ENCODE results near the gene SYNE2. TPM values are rescaled to one million over a fixed set of nuclear protein-coding genes. Genes with fewer than 3 reads are reported as not detected.
A peak's percentile ranks its signal among the peaks of the same experiment; 100 is the strongest.
"Not testable (repeated sequence)": the region's sequence is repeated elsewhere in the genome, so short reads cannot be mapped to it uniquely, and the experiment has no call there.

Gene SYNE2, protein sequence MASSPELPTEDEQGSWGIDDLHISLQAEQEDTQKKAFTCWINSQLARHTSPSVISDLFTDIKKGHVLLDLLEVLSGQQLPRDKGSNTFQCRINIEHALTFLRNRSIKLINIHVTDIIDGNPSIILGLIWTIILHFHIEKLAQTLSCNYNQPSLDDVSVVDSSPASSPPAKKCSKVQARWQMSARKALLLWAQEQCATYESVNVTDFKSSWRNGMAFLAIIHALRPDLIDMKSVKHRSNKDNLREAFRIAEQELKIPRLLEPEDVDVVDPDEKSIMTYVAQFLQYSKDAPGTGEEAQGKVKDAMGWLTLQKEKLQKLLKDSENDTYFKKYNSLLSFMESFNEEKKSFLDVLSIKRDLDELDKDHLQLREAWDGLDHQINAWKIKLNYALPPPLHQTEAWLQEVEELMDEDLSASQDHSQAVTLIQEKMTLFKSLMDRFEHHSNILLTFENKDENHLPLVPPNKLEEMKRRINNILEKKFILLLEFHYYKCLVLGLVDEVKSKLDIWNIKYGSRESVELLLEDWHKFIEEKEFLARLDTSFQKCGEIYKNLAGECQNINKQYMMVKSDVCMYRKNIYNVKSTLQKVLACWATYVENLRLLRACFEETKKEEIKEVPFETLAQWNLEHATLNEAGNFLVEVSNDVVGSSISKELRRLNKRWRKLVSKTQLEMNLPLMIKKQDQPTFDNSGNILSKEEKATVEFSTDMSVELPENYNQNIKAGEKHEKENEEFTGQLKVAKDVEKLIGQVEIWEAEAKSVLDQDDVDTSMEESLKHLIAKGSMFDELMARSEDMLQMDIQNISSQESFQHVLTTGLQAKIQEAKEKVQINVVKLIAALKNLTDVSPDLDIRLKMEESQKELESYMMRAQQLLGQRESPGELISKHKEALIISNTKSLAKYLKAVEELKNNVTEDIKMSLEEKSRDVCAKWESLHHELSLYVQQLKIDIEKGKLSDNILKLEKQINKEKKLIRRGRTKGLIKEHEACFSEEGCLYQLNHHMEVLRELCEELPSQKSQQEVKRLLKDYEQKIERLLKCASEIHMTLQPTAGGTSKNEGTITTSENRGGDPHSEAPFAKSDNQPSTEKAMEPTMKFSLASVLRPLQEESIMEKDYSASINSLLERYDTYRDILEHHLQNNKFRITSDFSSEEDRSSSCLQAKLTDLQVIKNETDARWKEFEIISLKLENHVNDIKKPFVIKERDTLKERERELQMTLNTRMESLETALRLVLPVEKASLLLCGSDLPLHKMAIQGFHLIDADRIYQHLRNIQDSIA (N-terminal part only)
- total RNA-seq (2022) = 51.2 and 67.4 TPM in 2 replicates
- percentile 58 among the genes with signal in this experiment for Bru-seq, nascent RNA
- percentile 70 among the genes with signal in this experiment for BruChase-seq, experiment 1, labeled RNA remaining after a 6-hour chase
- BruChase-seq, experiment 2, labeled RNA remaining after a 2-hour chase = percentile 58 among the genes with signal in this experiment
- long read RNA-seq, partial matches to known transcripts = 11 of 20 reads
- long read RNA-seq, other reads (novel, unspliced or antisense) = 9 of 20 reads

DNA sequence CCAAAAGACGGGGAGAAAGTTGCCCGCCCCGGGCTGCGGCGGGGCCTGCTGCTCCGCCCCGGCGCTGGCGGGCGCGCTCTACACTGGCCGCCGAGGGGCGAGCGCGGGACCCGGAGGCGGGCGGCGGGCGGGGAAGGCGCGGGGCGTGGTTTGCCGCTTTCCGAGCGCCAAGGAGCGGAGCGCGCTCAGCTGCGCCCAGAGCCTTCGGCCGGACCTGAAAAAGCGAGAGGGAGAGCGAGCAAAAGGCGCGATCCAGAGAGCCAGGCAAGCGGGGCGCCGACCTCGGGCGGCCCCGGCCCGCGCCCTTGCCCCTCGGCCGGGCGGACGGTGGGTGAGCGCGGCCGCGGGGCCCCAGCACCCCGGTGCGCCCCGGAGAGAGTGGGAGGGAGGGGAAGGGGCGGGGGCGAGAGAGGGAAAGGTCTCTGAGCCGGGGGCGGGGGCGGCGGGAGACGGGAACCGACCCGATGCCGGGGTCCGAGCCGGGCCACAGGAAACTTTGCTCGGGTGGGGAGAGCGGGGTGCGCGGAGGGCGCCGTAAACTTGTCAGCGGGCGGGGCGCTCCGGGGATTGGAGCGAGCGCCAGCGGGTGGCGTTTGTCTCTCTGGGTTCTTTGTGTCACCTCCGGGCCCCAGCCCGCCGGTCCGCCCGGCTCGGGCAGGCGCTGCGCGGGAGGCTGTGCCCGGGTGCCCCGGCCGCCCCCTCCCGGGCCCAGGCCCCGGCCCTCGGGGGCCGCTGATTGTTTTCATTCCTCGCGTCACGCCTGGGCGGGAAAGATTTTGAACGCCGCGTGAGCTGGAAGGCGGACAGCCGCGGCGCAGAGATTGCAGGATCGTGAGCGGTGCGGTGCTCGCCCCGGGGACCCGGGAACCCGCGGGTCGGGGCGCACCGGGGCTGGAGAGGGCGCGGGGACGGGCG, at the start of gene SYNE2:
Gene SYNE2 (plus strand): TSS at position 188 of the 915 bp plus-strand sequence. CDS start 56,145 bp downstream, outside the sequence.
- ChIA-PET CTCF (interaction anchor here (0.7 to 1.5 kb wide), 7 partner anchors 16 to 861 kb away, joined by 3 to 5 read pairs (median 4); no protein-coding TSS in a partner anchor), POLR2A (interaction anchor here (0.7 to 5.7 kb wide), 20 partner anchors 12 to 1246 kb away, joined by 3 to 106 read pairs (median 5); no protein-coding TSS in a partner anchor)
- Mint-ChIP-seq H3K4me3 (ENCODE audit: unreplicated experiment) (peak within 1 kb of the TSS; percentile 89), H3K4me1 (ENCODE audit: insufficient read depth, unreplicated experiment) (peaks cover 25% of the 10 kb centered on the region), H3K27ac (ENCODE audit: low read depth, unreplicated experiment) (peak within 1 kb of the TSS; percentile 86), H3K27me3 (ENCODE audit: insufficient read depth, unreplicated experiment) (no peaks in the 10 kb centered on the region), H3K36me3 (ENCODE audit: insufficient read depth, unreplicated experiment) (no peaks in the 10 kb centered on the region), H3K9me3 (ENCODE audit: unreplicated experiment) (no peaks in the 10 kb centered on the region)
- no TSS peak for BruUV-seq (replicated peaks)
- peak; percentile 77 for DNase-seq (ENCODE audit: unreplicated experiment)
- intact Hi-C loops (cut with micrococcal nuclease) = loop anchor here (1.0 kb wide), 2 partner anchors 141 to 450 kb away; no protein-coding TSS in a partner anchor
- TF ChIP-seq, protein P1, sequence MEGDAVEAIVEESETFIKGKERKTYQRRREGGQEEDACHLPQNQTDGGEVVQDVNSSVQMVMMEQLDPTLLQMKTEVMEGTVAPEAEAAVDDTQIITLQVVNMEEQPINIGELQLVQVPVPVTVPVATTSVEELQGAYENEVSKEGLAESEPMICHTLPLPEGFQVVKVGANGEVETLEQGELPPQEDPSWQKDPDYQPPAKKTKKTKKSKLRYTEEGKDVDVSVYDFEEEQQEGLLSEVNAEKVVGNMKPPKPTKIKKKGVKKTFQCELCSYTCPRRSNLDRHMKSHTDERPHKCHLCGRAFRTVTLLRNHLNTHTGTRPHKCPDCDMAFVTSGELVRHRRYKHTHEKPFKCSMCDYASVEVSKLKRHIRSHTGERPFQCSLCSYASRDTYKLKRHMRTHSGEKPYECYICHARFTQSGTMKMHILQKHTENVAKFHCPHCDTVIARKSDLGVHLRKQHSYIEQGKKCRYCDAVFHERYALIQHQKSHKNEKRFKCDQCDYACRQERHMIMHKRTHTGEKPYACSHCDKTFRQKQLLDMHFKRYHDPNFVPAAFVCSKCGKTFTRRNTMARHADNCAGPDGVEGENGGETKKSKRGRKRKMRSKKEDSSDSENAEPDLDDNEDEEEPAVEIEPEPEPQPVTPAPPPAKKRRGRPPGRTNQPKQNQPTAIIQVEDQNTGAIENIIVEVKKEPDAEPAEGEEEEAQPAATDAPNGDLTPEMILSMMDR (IDR thresholded peaks at IDR 0.05; ENCODE audit: unreplicated experiment) = no peak

DNA sequence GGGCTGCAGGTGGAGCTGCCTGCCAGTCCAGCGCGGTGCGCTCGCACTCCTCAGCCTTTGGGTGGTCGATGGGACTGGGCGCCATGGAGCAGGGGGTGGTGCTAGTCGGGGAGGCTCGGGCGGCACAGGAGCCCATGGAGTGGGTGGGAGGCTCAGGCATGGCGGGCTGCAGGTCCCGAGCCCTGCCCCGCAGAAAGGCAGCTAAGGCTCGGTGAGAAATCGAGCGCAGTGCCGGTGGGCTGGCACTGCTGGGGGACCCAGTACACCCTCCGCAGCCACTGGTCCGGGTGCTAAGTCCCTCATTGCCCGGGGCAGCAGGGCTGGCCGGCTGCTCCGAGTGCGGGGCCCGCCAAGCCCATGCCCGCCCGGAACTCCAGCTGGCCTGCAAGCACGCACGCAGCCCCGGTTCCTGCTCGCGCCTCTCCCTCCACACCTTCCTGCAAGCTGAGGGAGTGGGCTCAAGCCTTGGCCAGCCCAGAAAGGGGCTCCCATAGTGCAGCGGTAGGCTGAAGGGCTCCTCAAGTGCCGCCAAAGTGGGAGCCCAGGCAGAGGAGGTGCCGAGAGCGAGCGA, 49.5 kb upstream of the SYNE2 start:
- H3K27me3 Mint-ChIP-seq (ENCODE audit: insufficient read depth, unreplicated experiment); H3K4me1 Mint-ChIP-seq (ENCODE audit: insufficient read depth, unreplicated experiment); POLR2A ChIA-PET; DNase-seq (ENCODE audit: unreplicated experiment); H3K27ac Mint-ChIP-seq (ENCODE audit: low read depth, unreplicated experiment); H3K9me3 Mint-ChIP-seq (ENCODE audit: unreplicated experiment); H3K4me3 Mint-ChIP-seq (ENCODE audit: unreplicated experiment); H3K36me3 Mint-ChIP-seq (ENCODE audit: insufficient read depth, unreplicated experiment); intact Hi-C loops (cut with micrococcal nuclease); BruUV-seq (replicated peaks): not testable (repeated sequence)
- CTCF ChIA-PET = interaction anchor here (0.6 kb wide), 2 partner anchors 262 to 519 kb away, joined by 3 read pairs; no protein-coding TSS in a partner anchor

DNA sequence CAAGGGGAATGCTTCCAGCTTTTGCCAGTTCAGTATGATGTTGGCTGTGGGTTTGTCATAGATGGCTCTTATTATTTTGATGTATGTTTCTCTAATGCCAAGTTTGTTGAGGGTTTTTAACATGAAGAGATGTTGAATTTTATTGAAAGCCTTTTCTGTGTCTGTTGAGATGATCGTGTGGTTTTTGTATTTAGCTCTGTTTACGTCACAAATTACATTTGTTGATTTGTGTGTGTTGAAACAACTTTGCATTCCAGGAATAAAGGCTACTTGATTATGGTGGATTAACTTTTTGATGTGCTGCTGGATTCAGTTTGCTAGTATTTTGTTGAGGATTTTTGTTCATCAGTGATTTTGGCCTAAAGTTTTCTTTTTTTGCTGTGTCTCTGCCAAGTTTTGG, 46.7 kb upstream of the SYNE2 start:
- DNase-seq (ENCODE audit: unreplicated experiment); BruUV-seq (replicated peaks); H3K4me1 Mint-ChIP-seq (ENCODE audit: insufficient read depth, unreplicated experiment); H3K4me3 Mint-ChIP-seq (ENCODE audit: unreplicated experiment); H3K9me3 Mint-ChIP-seq (ENCODE audit: unreplicated experiment); intact Hi-C loops (cut with micrococcal nuclease); H3K36me3 Mint-ChIP-seq (ENCODE audit: insufficient read depth, unreplicated experiment); H3K27me3 Mint-ChIP-seq (ENCODE audit: insufficient read depth, unreplicated experiment); POLR2A ChIA-PET; H3K27ac Mint-ChIP-seq (ENCODE audit: low read depth, unreplicated experiment): not testable (repeated sequence)
- CTCF ChIA-PET = interaction anchor here (0.6 kb wide), 2 partner anchors 24 to 77 kb away, joined by 3 to 4 read pairs; no protein-coding TSS in a partner anchor

DNA sequence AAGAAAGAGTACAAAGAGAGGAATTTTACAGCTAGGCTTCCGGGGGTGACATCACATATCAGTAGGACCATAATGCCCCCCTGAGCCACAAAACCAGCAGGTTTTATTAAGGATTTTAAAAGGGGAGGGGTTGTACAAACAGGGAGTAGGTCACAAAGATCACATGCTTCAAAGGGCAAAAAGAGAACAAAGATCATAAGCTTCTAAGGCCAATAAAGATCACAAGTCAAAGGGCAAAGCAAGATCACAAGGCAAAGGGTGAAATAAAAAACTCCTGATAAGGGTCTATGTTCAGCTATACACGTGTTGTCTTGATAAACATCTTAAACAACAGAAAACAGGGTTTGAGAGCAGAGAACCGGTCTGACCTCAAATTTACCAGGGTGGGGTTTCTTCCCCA, 41.1 kb upstream of the SYNE2 start:
- CTCF ChIA-PET; H3K27ac Mint-ChIP-seq (ENCODE audit: low read depth, unreplicated experiment): not testable (repeated sequence)

More for the DNA sequence above, 41.1 kb upstream of the SYNE2 start:
- H3K36me3 Mint-ChIP-seq (ENCODE audit: insufficient read depth, unreplicated experiment); H3K4me3 Mint-ChIP-seq (ENCODE audit: unreplicated experiment); H3K4me1 Mint-ChIP-seq (ENCODE audit: insufficient read depth, unreplicated experiment); intact Hi-C loops (cut with micrococcal nuclease); DNase-seq (ENCODE audit: unreplicated experiment); POLR2A ChIA-PET; BruUV-seq (replicated peaks); H3K27me3 Mint-ChIP-seq (ENCODE audit: insufficient read depth, unreplicated experiment); H3K9me3 Mint-ChIP-seq (ENCODE audit: unreplicated experiment): not testable (repeated sequence)

All from MCF 10A (cell line).